ENCODE measurements around the gene HDHD5.

- no peak for TF ChIP-seq YY1 (IDR thresholded peaks at IDR 0.05; ENCODE audit: insufficient read depth, insufficient read length)
- no peak for TF ChIP-seq ZNF274 (IDR thresholded peaks at IDR 0.05; ENCODE audit: low read depth, low read length)
Observed at GRCh38 chr22:17121233-17122195, 37.6 kb downstream of the HDHD5 start, which contains the start of gene TMEM121B.

All from NT2/D1 (cell line).